Ovary (tissue), 9 donors: ENCODE results near the gene S100PBP. TPM values are rescaled to one million over a fixed set of nuclear protein-coding genes. Genes with fewer than 3 reads are reported as not detected.

Source experiments
- DNase-seq, 5 donors: peaks; one replicate each; pipeline ENCODE4 v3.0.0-alpha.2; 2019 to 2020
- H3K27ac ChIP-seq, 2 donors: fragments of 200-600 bp; one replicate each; pipeline versions ENCODE4 v1.5.1 to v1.8.0; 2019 to 2022
- H3K27me3 ChIP-seq: fragments of 200-600 bp; one replicate; pipeline ENCODE4 v1.8.0; 2022
- H3K36me3 ChIP-seq: fragments of 200-600 bp; sonication (generic); one replicate; pipeline ENCODE4 v1.5.1; 2019
- H3K4me1 ChIP-seq: one replicate; pipeline ENCODE4 v1.8.1; 2013; ENCODE audit warnings: mild to moderate bottlenecking, moderate library complexity; ENCODE audit not compliant: insufficient read depth
- H3K4me3 ChIP-seq: fragments of 200-600 bp; sonication (generic); one replicate; pipeline ENCODE4 v1.5.1; 2017
- H3K9me3 ChIP-seq, 2 donors: fragments of 200-600 bp in 1 of 2; sonication (generic) in 1 of 2; one replicate each; pipeline versions ENCODE4 v1.5.1 to v1.8.1; 2013 to 2019; ENCODE audit warnings: mild to moderate bottlenecking in 1 of 2, moderate library complexity in 1 of 2
- CTCF ChIP-seq, 3 donors: fragments of 450-650 bp in 2 of 3; fragments of 200-600 bp in 1 of 3; IDR thresholded peaks; one replicate each; pipeline versions ENCODE4 v1.5.1 to v1.8.0; 2016 to 2022; ENCODE audit warnings: antibody characterized with exemption in 3 of 3, mild to moderate bottlenecking in 1 of 3
- EP300 ChIP-seq: sonication (generic); formaldehyde crosslinking; IDR thresholded peaks from one replicate; pipeline ENCODE4 v1.6.1; 2017; ENCODE audit warnings: antibody characterized with exemption
- POLR2A ChIP-seq: fragments of 450-650 bp; IDR thresholded peaks from one replicate; pipeline ENCODE4 v1.6.1; 2017; ENCODE audit warnings: antibody characterized with exemption, mild to moderate bottlenecking, moderate library complexity
- WGBS, 3 donors: extraction: QIAGEN DNeasy Blood & Tissue Kit in 1 of 3; methylation state at CpG; one replicate each; pipeline versions ENCODE4 v1.1.5 to v1.1.7; 2013 to 2017; 5-methylcytosine and 5-hydroxymethylcytosine counted together
- intact Hi-C, 4 donors: fragments of 100-400 bp; cut with DNase I; formaldehyde crosslinking; loops; one replicate each; pipeline versions ENCODE4 v1.11.0 to v1.15.1; 2022 to 2023
- polyA plus RNA-seq, 2 donors: library from polyadenylated mRNA; stranded (reverse); fragments of 200-250 nt in 1 of 2; fragments of 350-450 nt in 1 of 2; fragmentation: Illumina TruSeq in 1 of 2; extraction: RNeasy Lipid Tissue Mini Kit (QIAGEN cat#74804) in 1 of 2; gene quantifications; one replicate each; pipeline ENCODE4 v1.2.3, GENCODE V29; 2013 to 2014
- total RNA-seq, 7 donors: library from RNA; depleted of rRNA in 2 of 7; stranded (reverse); fragments of >200 nt in 2 of 7; fragmentation: NEBNext Ultra II Directional in 3 of 7; extraction: Animal tissue kit (Norgen Biotek cat#: 25700) in 3 of 7; gene quantifications; one replicate each; pipeline versions ENCODE4 v1.1.0 to v1.2.4, GENCODE V29; 2016 to 2023
- donor health status: DM: no; HTN: no; CAD: no; lungs with moderate emphysema.
- donor health status: DM: no; HTN: no; CAD: no.
- donor health status: Bipolar disorder and iron deficiency.
- donor health status: DM: yes; HTN: yes; CAD: no.
- donor health status: DM: no; HTN: no; CAD: no.
- donor health status: DM: yes; HTN: yes; CAD: no.

S100PBP gene
- total and polyA plus RNA-seq, 9 donors = 18.1 to 64.2 (median 42.6) TPM

DNA sequence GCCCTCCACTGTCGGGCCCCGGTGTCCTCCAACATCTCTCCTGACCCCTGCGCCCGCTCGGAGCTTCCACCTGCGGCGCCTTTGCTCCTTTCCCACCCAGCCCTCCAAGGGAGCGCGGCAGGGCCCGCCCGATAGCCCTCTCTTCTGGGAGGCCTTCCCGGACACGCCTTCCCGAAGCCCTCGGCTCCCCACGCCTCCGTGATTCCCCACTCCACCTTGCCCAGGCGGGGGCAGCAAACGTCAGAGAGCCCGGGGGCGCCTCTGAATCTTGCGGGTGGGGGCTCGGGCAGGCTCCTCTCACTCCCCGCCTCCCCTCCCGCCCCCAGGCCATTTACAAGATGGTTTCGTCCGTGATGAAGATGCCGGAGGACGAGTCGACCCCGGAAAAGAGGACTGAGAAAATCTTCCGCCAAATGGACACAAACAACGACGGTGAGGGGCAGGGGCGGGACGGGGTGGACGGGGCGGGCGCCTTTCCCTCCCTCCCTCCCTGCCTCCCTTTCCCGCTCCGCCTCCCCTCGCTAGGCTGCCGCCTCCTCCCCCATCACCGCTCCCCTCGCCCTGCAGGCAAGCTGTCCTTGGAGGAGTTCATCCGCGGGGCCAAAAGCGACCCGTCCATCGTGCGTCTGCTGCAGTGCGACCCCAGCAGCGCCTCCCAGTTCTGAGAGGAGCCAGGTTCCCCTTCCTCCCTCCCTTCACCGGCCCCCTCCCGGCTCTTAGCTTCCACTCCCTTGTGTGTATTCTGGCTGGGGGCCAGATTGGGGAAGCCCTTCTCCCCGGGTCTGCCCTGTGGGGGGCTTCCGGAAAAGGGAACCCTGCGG is 76.0 kb downstream of the S100PBP start:
- Histone ChIP-seq H3K27me3 (no peaks in the 10 kb centered on the region), H3K9me3 (no peaks in the 10 kb centered on the region), H3K4me1 (peaks cover 2% of the 10 kb centered on the region), H3K27ac (no peak overlapping the region), H3K4me3 (peak overlapping the region; percentile 35), H3K36me3 (no peaks in the 10 kb centered on the region)
- DNase-seq = peak; percentile 55 to 77 (median 68)
- intact Hi-C loops = no loop called here
- no peak for TF ChIP-seq EP300
- peak in 1 of 3 donors; percentile 14 for TF ChIP-seq CTCF (IDR thresholded peaks at IDR 0.05)
- WGBS, 3 donors = 1 to 3% (median 1%) methylated on average over 57 to 58 of the region's 58 CpGs

GRCh38 chr1:32894019-32894600 is 76.7 kb downstream of the S100PBP start:
- no peak overlapping the region for H3K27ac ChIP-seq
- H3K9me3 ChIP-seq = no peaks in the 10 kb centered on the region
- peak in 1 of 5 donors; percentile 40 for DNase-seq
- no peaks in the 10 kb centered on the region for H3K27me3 ChIP-seq
- H3K4me1 ChIP-seq = peaks cover 2% of the 10 kb centered on the region
- H3K36me3 ChIP-seq = no peaks in the 10 kb centered on the region
- WGBS, 3 donors = 52 to 69% (median 57%) methylated on average over 8 of the region's 8 CpGs
- peak overlapping the region; percentile 35 for H3K4me3 ChIP-seq
- intact Hi-C loops = no loop called here
- TF ChIP-seq CTCF (IDR thresholded peaks at IDR 0.05) = no peak
- no peak for TF ChIP-seq EP300
- TF ChIP-seq POLR2A = no peak

DNA sequence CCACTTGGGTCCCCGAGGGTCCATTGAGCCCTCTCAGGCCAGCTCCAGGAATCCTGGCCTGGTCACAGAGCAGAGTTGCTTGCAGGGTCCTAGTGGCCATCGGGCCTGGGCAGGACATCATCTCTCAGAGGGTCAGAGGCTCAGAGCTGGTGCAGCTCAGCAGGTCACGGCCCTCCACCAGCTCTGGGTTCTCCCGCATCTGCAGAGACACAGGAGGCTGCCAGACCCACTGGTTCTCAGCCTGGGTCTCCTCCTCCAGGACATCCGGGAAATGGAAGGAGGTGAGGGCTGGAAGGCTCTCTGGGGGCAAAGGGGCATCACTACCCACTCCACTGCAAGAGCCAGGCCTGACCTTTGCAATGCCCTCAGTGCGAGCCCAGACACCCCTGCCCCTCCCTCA is 77.2 kb downstream of the S100PBP start:
- no peaks in the 10 kb centered on the region for H3K27me3 ChIP-seq
- no peak overlapping the region for H3K27ac ChIP-seq
- WGBS, 3 donors = 75 to 80% (median 76%) methylated on average over 6 of the region's 6 CpGs
- no peaks in the 10 kb centered on the region for H3K9me3 ChIP-seq
- H3K36me3 ChIP-seq = no peaks in the 10 kb centered on the region
- intact Hi-C loops = no loop called here
- DNase-seq = peak in 1 of 5 donors; percentile 30
- H3K4me1 ChIP-seq = peaks cover 2% of the 10 kb centered on the region
- no peak overlapping the region for H3K4me3 ChIP-seq
- no peak for TF ChIP-seq POLR2A
- no peak for TF ChIP-seq CTCF (IDR thresholded peaks at IDR 0.05)
- no peak for TF ChIP-seq EP300

DNA sequence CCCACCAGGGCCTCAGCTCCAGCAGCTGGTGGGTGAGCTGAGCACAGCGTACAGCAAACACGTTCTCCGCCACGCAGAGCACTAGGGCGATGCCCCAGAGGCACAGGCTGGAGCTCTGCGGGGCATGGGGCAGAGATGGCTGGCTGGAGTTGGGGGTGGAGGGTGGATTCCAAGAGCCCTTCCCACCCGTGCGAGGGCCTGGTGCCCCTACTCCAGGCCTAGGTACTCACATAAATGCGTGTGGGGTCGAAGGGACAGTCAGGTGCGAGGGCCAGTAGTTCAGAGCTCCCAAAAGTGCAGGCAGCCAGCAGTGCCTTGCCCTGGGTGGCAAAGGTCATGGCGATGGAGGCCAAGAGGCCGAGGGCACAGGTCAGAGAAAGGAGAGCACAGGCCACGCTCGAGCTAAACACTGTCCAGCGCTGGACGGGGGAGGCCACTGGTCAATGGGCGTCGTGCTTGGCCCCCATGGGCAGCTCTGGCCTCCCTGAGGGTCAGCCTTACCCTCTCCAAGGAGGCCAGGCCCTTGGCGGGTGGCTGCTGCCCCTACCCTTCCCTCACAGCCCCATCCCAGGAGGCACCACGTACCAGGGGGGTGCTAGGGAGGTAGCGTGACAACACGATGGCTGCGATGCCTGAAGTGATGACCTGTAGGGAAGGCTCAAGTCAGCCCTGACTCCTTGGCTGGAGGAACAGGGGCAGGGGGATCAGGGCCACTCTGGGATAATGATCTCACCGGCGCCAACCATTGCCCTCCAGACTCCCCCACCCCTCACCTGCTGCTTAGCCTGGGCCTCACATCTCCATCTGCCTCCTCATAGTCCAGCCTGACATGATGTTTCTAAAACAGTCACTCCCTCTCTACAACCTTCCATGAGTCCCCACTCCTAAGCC is 78.1 kb downstream of the S100PBP start:
- Histone ChIP-seq H3K27ac (no peak overlapping the region), H3K4me1 (peaks cover 2% of the 10 kb centered on the region), H3K4me3 (no peak overlapping the region), H3K27me3 (no peaks in the 10 kb centered on the region), H3K9me3 (no peaks in the 10 kb centered on the region), H3K36me3 (no peaks in the 10 kb centered on the region)
- intact Hi-C loops = no loop called here
- 87 to 89% (median 88%) methylated on average over 26 of the region's 26 CpGs for WGBS, 3 donors
- DNase-seq = peak in 1 of 5 donors; percentile 35
- TF ChIP-seq CTCF (IDR thresholded peaks at IDR 0.05) = no peak
- TF ChIP-seq POLR2A = no peak
